ENCODE data around the gene TMPRSS9. TPM values are rescaled to one million over a fixed set of nuclear protein-coding genes. Genes with fewer than 3 reads are reported as not detected.

Gene TMPRSS9
- total and polyA plus RNA-seq, 4 donors = 0.05 to 0.37 (median 0.09) TPM; not detected in 1

DNA sequence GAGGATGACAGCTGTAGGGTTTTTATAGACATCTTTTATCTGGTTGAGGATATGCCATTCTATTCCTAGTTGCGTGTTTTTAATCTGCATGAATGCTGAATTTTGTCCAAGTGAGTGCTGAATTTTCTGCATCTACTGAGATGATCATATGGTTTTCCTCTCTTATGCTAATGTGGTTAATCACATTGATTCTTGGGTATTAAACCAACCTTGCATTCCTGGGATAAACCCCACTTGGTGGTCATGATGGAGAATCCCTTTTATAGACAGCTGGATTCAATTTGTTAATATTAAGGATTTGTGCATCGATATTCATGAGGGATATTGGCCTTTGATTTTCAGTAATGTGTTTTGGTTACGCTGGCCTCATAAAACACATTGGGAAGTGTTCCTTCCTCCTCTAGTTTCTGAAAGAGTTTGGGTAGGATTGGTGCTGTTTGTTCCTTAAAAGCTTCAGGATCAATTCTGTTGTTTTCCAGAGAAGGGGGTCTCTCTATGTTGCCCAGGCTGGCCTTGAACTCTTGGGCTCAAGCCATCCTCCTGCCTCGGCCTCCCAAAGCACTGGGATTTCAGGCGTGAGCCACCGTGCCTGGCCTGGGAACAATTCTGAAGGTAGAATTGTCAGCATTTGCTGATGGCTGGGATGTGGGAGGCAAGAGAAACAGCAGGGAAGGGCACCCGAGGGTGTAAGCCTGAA, 44.8 kb upstream of the TMPRSS9 start:
- ATAC-seq (ENCODE audit: insufficient read depth, low FRiP score) (peak; percentile 16), DNase-seq (no peak)
- Histone ChIP-seq H3K27ac (ENCODE audit: low read depth in 1 of 2, low read length in 1 of 2) (no peak overlapping the region), H3K27me3 (ENCODE audit: control insufficient read depth in 3 of 3, insufficient read depth in 3 of 3, low read length in 2 of 3) (peaks cover 0 to 5% (median 3%) of the 10 kb centered on the region in 3 donors), H3K4me3 (no peak overlapping the region), H3K4me1 (ENCODE audit: control insufficient read depth in 5 of 5, insufficient read depth in 5 of 5, low read length in 5 of 5) (no peaks in the 10 kb centered on the region), H3K36me3 (ENCODE audit: control insufficient read depth in 4 of 4, insufficient read depth in 4 of 4, low read length in 4 of 4) (no peaks in the 10 kb centered on the region), H3K9ac (ENCODE audit: insufficient read depth in 1 of 2, low read length in 2 of 2) (no peak overlapping the region), H3K9me3 (ENCODE audit: control insufficient read depth in 4 of 4, insufficient read depth in 3 of 4, low read length in 3 of 4) (peaks cover 0 to 6% (median 2%) of the 10 kb centered on the region in 4 donors)
- TF ChIP-seq, protein P1, sequence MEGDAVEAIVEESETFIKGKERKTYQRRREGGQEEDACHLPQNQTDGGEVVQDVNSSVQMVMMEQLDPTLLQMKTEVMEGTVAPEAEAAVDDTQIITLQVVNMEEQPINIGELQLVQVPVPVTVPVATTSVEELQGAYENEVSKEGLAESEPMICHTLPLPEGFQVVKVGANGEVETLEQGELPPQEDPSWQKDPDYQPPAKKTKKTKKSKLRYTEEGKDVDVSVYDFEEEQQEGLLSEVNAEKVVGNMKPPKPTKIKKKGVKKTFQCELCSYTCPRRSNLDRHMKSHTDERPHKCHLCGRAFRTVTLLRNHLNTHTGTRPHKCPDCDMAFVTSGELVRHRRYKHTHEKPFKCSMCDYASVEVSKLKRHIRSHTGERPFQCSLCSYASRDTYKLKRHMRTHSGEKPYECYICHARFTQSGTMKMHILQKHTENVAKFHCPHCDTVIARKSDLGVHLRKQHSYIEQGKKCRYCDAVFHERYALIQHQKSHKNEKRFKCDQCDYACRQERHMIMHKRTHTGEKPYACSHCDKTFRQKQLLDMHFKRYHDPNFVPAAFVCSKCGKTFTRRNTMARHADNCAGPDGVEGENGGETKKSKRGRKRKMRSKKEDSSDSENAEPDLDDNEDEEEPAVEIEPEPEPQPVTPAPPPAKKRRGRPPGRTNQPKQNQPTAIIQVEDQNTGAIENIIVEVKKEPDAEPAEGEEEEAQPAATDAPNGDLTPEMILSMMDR (IDR thresholded peaks at IDR 0.05; ENCODE audit: control extremely low read depth, extremely low read depth) = no peak
- WGBS, 2 donors = 85% methylated on average over 7 of the region's 7 CpGs

- peaks cover 0 to 6% (median 2%) of the 10 kb centered on the region in 4 donors for H3K9me3 ChIP-seq (ENCODE audit: control insufficient read depth in 4 of 4, insufficient read depth in 3 of 4, low read length in 3 of 4)
- no peaks in the 10 kb centered on the region for H3K4me1 ChIP-seq (ENCODE audit: control insufficient read depth in 5 of 5, insufficient read depth in 5 of 5, low read length in 5 of 5)
- TF ChIP-seq, protein P1 (IDR thresholded peaks at IDR 0.05; ENCODE audit: control extremely low read depth, extremely low read depth) = peak; percentile 55
- H3K27me3 ChIP-seq (ENCODE audit: control insufficient read depth in 3 of 3, insufficient read depth in 3 of 3, low read length in 2 of 3) = peaks cover 0 to 5% (median 3%) of the 10 kb centered on the region in 3 donors
- no peak overlapping the region for H3K4me3 ChIP-seq
- H3K27ac ChIP-seq (ENCODE audit: low read depth in 1 of 2, low read length in 1 of 2) = peak overlapping the region in 1 of 2 donors; percentile 9
- no peak overlapping the region for H3K9ac ChIP-seq (ENCODE audit: insufficient read depth in 1 of 2, low read length in 2 of 2)
- WGBS, 2 donors = 23 to 26% methylated on average over 22 of the region's 22 CpGs
- ATAC-seq (ENCODE audit: insufficient read depth, low FRiP score) = peak; percentile 59
- DNase-seq = peak; percentile 58 to 66 (median 61)
- H3K36me3 ChIP-seq (ENCODE audit: control insufficient read depth in 4 of 4, insufficient read depth in 4 of 4, low read length in 4 of 4) = no peaks in the 10 kb centered on the region
Observed at GRCh38 chr19:2315818-2316353, 44.2 kb upstream of the TMPRSS9 start.

- ATAC-seq (ENCODE audit: insufficient read depth, low FRiP score) = no peak
- TF ChIP-seq, protein P1 (IDR thresholded peaks at IDR 0.05; ENCODE audit: control extremely low read depth, extremely low read depth) = no peak
- peaks cover 0 to 6% (median 2%) of the 10 kb centered on the region in 4 donors for H3K9me3 ChIP-seq (ENCODE audit: control insufficient read depth in 4 of 4, insufficient read depth in 3 of 4, low read length in 3 of 4)
- no peak overlapping the region for H3K4me3 ChIP-seq
- H3K27me3 ChIP-seq (ENCODE audit: control insufficient read depth in 3 of 3, insufficient read depth in 3 of 3, low read length in 2 of 3) = peaks cover 0 to 5% (median under 1%) of the 10 kb centered on the region in 3 donors
- H3K9ac ChIP-seq (ENCODE audit: insufficient read depth in 1 of 2, low read length in 2 of 2) = no peak overlapping the region
- peaks cover 0 to 10% (median 0%) of the 10 kb centered on the region in 4 donors for H3K36me3 ChIP-seq (ENCODE audit: control insufficient read depth in 4 of 4, insufficient read depth in 4 of 4, low read length in 4 of 4)
- 91 to 93% methylated on average over 13 of the region's 13 CpGs for WGBS, 2 donors
- H3K4me1 ChIP-seq (ENCODE audit: control insufficient read depth in 5 of 5, insufficient read depth in 5 of 5, low read length in 5 of 5) = no peaks in the 10 kb centered on the region
- H3K27ac ChIP-seq (ENCODE audit: low read depth in 1 of 2, low read length in 1 of 2) = no peak overlapping the region
- no peak for DNase-seq
Observed at GRCh38 chr19:2317300-2317699, 42.8 kb upstream of the TMPRSS9 start.
